GM12878 (cell line): Measurements from ENCODE around the gene MYO1D. TPM values are rescaled to one million over a fixed set of nuclear protein-coding genes. Genes with fewer than 3 reads are reported as not detected.
"Not testable (repeated sequence)": the region's sequence is repeated elsewhere in the genome, so short reads cannot be mapped to it uniquely, and the experiment has no call there.

ENCODE experiments used
- ATAC-seq: fragments of 200-7000 bp; cut with Tn5 transposase; 3 replicates; pipeline ENCODE4 v1.9.1; 2020; ENCODE audit warnings: mild to moderate bottlenecking, moderate library complexity
- BruUV-seq: library from RNA; stranded (reverse); fragments of 400-500 nt; replicated peaks from 2 replicates; lab custom pipeline; 2021; lab: Mats Ljungman, UMichigan
- CTCF ChIA-PET: fragments of 300-600 bp; sonication (Branson Sonifier 250); formaldehyde crosslinking; extraction: SDS; loops from one replicate; lab custom pipeline; 2021; ENCODE audit warnings: inconsistent platforms; lab: Yijun Ruan, JAX
- POLR2A ChIA-PET: fragments of 350-600 bp; formaldehyde crosslinking; extraction: SDS; loops from one replicate; lab custom pipeline; 2021; ENCODE audit warnings: inconsistent platforms; lab: Charles Lee
- RAD21 ChIA-PET: fragments of 300-600 bp; sonication (Branson Sonifier 250); formaldehyde crosslinking; loops from one replicate; lab custom pipeline; 2023; ENCODE audit warnings: antibody characterized with exemption; ENCODE audit not compliant: unreplicated experiment; lab: Charles Lee
- SMC1A ChIA-PET: fragments of 300-600 bp; sonication (Branson Sonifier 250); formaldehyde crosslinking; loops from one replicate; lab custom pipeline; 2023; ENCODE audit not compliant: unreplicated experiment, uncharacterized antibody; lab: Charles Lee
- DNase-seq: peaks from one replicate; pipeline ENCODE4 v3.0.0-alpha.2; 2011; ENCODE audit warnings: low read depth, low spot score
- FAIRE-seq: peaks from 3 replicates; lab custom pipeline; 2011; peaks lifted over from hg19 to GRCh38; lab: Jason Lieb, UNC
- H2AFZ ChIP-seq: 2 replicates; pipeline ENCODE4 v1.6.0; 2011; ENCODE audit warnings: low read depth, low read length, control low read depth; ENCODE audit not compliant: control insufficient read depth
- H3K27ac ChIP-seq: 2 replicates; pipeline ENCODE4 v1.5.1; 2011; ENCODE audit warnings: control low read depth; ENCODE audit not compliant: control insufficient read depth, insufficient read depth
- H3K27me3 ChIP-seq, 2 experiments: replicated peaks in 1 of 2; 2 replicates each; pipeline versions ENCODE4 v1.6.0 to v1.6.1; 2011; ENCODE audit warnings: low read length in 1 of 2; ENCODE audit not compliant: control insufficient read depth in 2 of 2, insufficient read depth in 2 of 2
- H3K36me3 ChIP-seq, 2 experiments: 2 replicates each; pipeline ENCODE4 v1.5.1; 2011; ENCODE audit warnings: low read length in 1 of 2; ENCODE audit not compliant: control insufficient read depth in 2 of 2, insufficient read depth in 2 of 2
- H3K4me1 ChIP-seq: 2 replicates; pipeline ENCODE4 v1.6.1; 2011; ENCODE audit warnings: mild to moderate bottlenecking, low read length, moderate library complexity, mixed read lengths; ENCODE audit not compliant: control insufficient read depth, insufficient read depth
- H3K4me2 ChIP-seq: 2 replicates; pipeline ENCODE4 v1.6.0; 2011; ENCODE audit warnings: control low read depth; ENCODE audit not compliant: control insufficient read depth, insufficient read depth
- H3K4me3 ChIP-seq: fragments of 200-600 bp; sonication (generic); 2 replicates; pipeline ENCODE4 v1.5.1; 2016
- H3K79me2 ChIP-seq: 2 replicates; pipeline ENCODE4 v1.6.0; 2011; ENCODE audit warnings: low read length; ENCODE audit not compliant: control insufficient read depth, insufficient read depth
- H3K9ac ChIP-seq: 2 replicates; pipeline ENCODE4 v1.8.0; 2011; ENCODE audit warnings: low read length, control low read depth, mixed read lengths; ENCODE audit not compliant: control insufficient read depth, insufficient read depth
- H3K9me3 ChIP-seq: replicated peaks from 3 replicates; pipeline ENCODE4 v1.5.1; 2011; ENCODE audit warnings: mild to moderate bottlenecking, low read length; ENCODE audit not compliant: control insufficient read depth, insufficient read depth
- H4K20me1 ChIP-seq: 2 replicates; pipeline ENCODE4 v1.6.0; 2011; ENCODE audit not compliant: control insufficient read depth, insufficient read depth
- BCL11A ChIP-seq: IDR thresholded peaks from 2 replicates; pipeline ENCODE4 v1.6.1; 2011; ENCODE audit warnings: low read depth, low read length
- CEBPZ ChIP-seq: fragments of 150-350 bp; IDR thresholded peaks from 2 replicates; pipeline ENCODE4 v1.6.1; 2016; ENCODE audit warnings: low read depth, low read length
- IRF5 ChIP-seq: fragments of 450-650 bp; IDR thresholded peaks from 2 replicates; pipeline ENCODE4 v1.6.1; 2017; ENCODE audit warnings: borderline replicate concordance
- PML ChIP-seq: IDR thresholded peaks from 2 replicates; pipeline ENCODE4 v1.6.1; 2012; ENCODE audit warnings: low read length, inconsistent platforms
- WGBS: methylation state at CpG from one replicate; pipeline ENCODE4 v1.1.6; 2016; ENCODE audit warnings: low lambda C conversion rate; ENCODE audit not compliant: insufficient replicate concordance, insufficient coverage; ENCODE audit errors: missing lambda C conversion rate; 5-methylcytosine and 5-hydroxymethylcytosine counted together
- in situ Hi-C: fragments of 300-500 bp; cut with MboI; formaldehyde crosslinking; loops from 9 replicates; pipeline ENCODE4 v1.14.3; 2018; ENCODE audit warnings: mixed read lengths
- intact Hi-C: fragments of 100-400 bp; cut with micrococcal nuclease; formaldehyde crosslinking; loops from one replicate; pipeline ENCODE4 v1.14.2; 2022; ENCODE audit not compliant: unreplicated experiment
- polyA plus RNA-seq, 11 experiments: library from polyadenylated mRNA; depleted of rRNA in 4 of 11; unstranded in 6 of 11; stranded (reverse) in 5 of 11; fragments of >200 nt; fragmentation: Nextera tagmentation in 4 of 11; fragmentation: Illumina TruSeq in 1 of 11; extraction: Ambion mirVana in 4 of 11; extraction: Trizol in 1 of 11; gene quantifications; 1 replicate in 1 of 11; 2 replicates in 10 of 11; pipeline versions ENCODE4 v1.2.1 to v1.2.3, GENCODE V29; 2011 to 2016; ENCODE audit warnings: inconsistent platforms in 2 of 11, missing spikeins in 2 of 11, low read depth in 1 of 11
- total RNA-seq, 4 experiments: library from RNA; depleted of rRNA in 3 of 4; stranded (reverse); fragments of >200 nt in 3 of 4; fragmentation: Illumina TruSeq in 1 of 4; extraction: Trizol in 1 of 4; gene quantifications; 2 replicates each; pipeline versions ENCODE4 v1.2.1 to v1.2.3, GENCODE V29; 2013 to 2021

Gene MYO1D
- total and polyA plus RNA-seq, 10 of the 15 experiments (the other 5 are each of a cell fraction or from before 2014, with no cell fraction given) = 1.8 to 37.7 (median 25.4) TPM

- TF ChIP-seq IRF5 = no peak
- no peak for TF ChIP-seq BCL11A
- TF ChIP-seq PML = no peak
- TF ChIP-seq CEBPZ = no peak
Measured at GRCh38 chr17:32920293-32920692, 43.4 kb upstream of the MYO1D start (continued).

DNA sequence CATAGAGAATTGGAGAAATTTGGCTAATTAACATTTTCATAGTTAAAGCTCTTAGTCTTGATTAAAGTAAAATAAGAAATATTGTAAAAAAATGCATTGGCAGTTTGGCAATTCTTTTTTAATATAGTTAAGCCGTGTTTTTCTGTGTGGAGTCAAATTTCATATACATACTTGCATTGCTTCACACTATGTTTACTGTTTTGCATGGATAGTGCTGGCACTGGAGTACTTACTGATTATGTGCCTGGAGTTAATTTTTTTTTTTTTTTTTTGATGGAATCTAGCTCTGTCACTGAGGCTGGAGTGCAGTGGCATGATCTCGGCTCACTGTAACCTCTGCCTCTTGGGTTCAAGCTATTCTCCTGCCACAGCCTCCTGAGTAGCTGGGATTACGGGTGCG, 43.0 kb upstream of the MYO1D start:
- POLR2A ChIA-PET = interaction anchor here (0.7 kb wide), 1 partner anchor 16 kb away, joined by 3 read pairs; no protein-coding TSS in a partner anchor
- FAIRE-seq, H3K27ac ChIP-seq, H3K27me3 ChIP-seq, H3K9ac ChIP-seq, H3K4me1 ChIP-seq, DNase-seq, BruUV-seq, H4K20me1 ChIP-seq, H3K4me2 ChIP-seq, H2AFZ ChIP-seq, H3K79me2 ChIP-seq, H3K4me3 ChIP-seq, ATAC-seq, H3K9me3 ChIP-seq, intact Hi-C loops, H3K36me3 ChIP-seq: not testable (repeated sequence)
- RAD21 ChIA-PET = interaction anchor here (1.4 kb wide), 1 partner anchor 42 kb away, joined by 3 read pairs; no protein-coding TSS in a partner anchor
- 78% methylated on average over 4 of the region's 4 CpGs for WGBS
- in situ Hi-C loops = loop anchor here (10.0 to 25.0 kb wide), 2 partner anchors 135 to 458 kb away; no protein-coding TSS in a partner anchor
- CTCF ChIA-PET = interaction anchor here (0.6 to 1.8 kb wide), 4 partner anchors 10 to 43 kb away, joined by 4 to 9 read pairs (median 6); partner anchors contain the start of gene MYO1D
- SMC1A ChIA-PET = interaction anchor here (0.6 to 2.0 kb wide), 2 partner anchors 10 to 16 kb away, joined by 3 to 7 read pairs; no protein-coding TSS in a partner anchor
